GM19023 (cell line): ENCODE data around the gene PRRX2.
"Not testable (repeated sequence)": the region's sequence is repeated elsewhere in the genome, so short reads cannot be mapped to it uniquely, and the experiment has no call there.

Source experiments
- ATAC-seq: cut with Tn5 transposase; IDR thresholded peaks from one replicate; pipeline ENCODE4 v1.9.1; 2021; ENCODE audit warnings: mild to moderate bottlenecking, moderate library complexity; ENCODE audit not compliant: unreplicated experiment

PRRX2 gene

DNA sequence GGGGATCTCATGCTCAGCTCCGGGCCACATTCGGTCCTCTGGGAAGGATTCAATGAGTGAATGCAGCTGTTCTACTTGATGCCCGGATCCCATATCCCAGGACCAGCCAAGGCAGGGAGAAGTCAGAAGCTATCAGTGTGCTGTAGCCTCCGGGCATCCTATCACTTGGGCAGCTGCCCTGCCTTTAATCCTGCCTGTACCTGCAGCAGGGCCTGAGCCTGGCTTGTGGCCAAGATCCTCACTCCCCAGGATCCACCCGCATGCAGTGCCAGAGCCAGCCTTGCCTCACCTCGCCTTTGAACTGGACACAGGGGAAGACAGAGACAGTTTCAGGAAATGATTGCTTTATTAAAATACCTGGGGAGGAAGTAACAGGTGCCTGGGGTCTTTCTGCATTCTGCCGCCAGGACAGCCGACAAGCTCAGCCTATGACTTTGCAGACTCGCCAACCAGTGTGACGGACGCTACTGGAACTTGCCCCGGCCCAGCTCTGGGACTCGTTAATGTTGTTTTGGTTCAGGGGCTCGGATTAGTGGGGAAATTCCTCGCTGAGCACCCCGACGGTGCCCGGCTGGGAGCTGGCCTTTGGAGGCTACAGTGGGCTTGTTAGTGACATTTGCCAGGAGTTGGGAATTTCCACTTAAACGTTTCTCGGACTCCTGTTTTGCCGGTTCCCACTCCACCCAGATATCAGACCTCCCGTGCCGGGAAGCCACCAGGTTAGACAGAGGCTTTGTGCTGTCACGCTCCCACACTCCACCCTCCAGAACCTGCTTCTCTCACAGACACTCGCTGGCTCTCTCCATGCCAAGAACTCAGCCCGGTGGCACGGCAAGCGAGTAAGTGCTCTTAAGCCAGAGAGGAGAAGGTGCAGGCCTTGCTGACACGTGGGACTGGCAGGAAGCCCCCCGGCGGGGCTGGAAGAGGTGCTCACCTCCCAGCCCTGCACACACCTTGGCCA lies 86.7 kb downstream of the PRRX2 start:
- no peak for ATAC-seq

DNA sequence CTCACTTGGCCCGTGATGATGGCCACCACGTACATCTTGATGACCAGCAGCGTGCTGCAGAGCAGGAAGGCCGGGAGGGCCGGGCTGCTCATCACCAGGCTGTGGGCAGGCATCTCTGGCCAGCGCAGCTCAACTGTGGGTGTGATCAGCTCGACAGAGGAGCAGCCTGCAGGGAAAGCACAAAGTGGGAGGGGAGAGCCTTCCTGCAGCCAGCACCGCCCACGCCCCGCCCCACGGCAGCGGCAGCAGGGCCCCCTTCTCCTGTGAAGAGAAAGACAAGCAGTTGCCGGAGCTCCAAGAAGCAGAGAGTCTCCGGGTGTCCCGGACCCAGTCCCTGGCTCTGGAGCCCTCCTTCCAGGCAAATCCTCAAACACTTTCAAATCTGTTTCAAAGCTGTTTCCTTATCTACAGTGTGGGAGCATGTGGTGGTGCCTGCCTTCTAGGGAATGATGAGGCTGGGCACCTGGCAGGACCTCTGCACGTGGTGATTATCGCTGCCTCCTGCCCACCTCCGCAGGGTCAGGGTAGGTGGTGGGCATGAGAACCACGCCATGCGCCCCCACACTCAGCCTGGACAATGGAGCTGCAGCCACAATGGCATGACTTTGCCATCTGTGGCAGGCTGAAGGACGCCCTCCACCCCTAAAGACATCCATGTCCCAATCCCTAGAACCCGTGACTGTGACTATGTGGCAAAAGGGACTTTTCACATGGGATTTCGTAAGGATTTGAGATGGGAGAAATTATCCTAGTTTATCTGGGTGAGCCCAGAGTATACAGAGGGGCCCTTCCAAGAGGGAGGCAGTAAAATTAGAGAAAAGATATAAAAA lies 87.7 kb downstream of the PRRX2 start, which contains the start of gene PTGES:
Gene PTGES (minus strand): TSS at position 143 of the 830 bp plus-strand sequence. CDS start 30 bp downstream, at position 113.
- no peak for ATAC-seq

- ATAC-seq: no peak
Measured at GRCh38 chr9:129755151-129755550, 89.7 kb downstream of the PRRX2 start.

DNA sequence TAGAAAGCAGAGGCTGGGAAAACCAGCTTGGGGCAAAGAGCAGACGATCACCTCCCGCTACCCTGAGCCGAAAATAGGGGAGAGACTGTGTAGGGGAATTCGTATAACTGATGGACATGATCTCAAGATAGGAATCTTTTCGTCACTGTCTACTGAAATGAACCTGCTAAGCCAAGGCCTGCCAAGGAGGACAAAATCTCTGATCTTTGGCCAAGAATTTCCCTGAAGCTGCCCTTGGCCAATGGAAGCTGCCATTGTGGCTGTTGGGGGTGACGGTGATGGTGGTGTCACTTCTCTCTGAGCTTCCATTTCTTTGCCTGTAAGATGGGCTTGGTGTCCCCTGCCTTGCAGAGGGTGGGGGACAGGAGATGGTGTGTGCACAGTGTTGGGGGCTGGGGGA lies 90.7 kb downstream of the PRRX2 start:
- ATAC-seq: no peak

GRCh38 chr9:129757045-129757444 lies 91.6 kb downstream of the PRRX2 start:
- ATAC-seq: no peak

GRCh38 chr9:129759319-129759718 lies 93.9 kb downstream of the PRRX2 start:
- ATAC-seq: no peak

DNA sequence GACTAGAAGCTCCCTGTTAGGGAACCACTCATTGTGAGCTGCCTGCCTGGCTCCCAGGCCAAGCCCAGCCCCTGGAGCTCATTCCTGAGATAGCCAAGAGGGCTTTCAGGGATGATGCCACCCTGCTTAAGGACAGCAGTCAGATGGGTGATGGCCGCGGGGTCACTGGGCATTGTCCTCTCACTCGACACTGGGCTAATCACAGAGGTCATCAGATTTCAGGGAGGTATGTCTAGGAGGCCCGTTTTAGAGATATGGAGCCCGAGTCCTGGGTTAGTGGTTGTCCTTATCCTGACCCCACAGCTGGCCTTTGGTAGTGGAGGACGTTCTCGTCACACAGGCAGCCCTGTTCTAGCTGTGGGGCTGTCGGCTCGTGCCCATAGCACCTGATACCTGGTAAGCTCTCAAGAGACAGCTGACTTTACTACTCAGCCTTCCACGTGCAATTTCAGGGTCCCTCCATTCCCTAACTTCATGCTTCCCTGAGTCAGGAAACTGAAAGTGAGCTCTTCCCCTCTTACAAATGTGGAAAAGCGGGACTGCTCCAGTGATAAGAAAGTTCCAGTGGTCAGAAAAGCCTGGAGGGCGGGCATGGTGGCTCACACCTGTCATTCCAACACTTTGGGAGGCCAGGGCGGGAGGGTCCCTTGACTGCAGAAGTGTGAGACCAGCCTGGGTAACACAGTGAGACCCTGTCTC lies 94.5 kb downstream of the PRRX2 start:
- no peak for ATAC-seq

GRCh38 chr9:129760784-129761183 lies 95.3 kb downstream of the PRRX2 start:
- ATAC-seq: not testable (repeated sequence)

- no peak for ATAC-seq
Measured at GRCh38 chr9:129761293-129761900, 96.0 kb downstream of the PRRX2 start.

- ATAC-seq: no peak
Measured at GRCh38 chr9:129761901-129762369, 96.5 kb downstream of the PRRX2 start.

DNA sequence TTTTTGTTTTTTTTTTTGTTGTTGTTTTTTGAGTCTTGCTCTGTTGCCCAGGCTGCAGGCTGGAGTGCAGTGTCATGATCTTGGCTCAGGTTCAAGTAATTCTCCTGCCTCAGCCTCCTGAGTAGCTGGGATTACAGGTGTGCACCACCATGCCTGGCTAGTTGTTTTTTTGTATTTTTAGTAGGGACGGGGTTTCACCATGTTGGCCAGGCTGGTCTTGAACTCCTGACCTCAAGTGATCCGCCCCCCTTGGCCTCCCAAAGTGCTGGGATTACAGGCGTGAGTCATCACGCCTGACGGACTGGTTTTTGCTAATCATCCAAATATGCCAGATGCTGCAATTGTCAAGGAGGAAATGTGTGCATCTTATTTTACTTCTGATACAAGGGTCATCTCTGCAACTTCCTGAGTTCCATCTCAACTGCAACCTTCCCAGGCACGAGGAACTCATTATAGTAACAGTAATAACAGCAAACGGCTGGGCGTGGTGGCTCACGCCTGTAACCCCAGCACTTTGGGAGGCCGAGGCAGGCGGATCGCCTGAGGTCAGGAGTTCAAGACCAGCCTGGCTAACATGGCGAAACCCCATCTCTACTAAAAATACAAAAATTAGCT lies 97.0 kb downstream of the PRRX2 start:
- not testable (repeated sequence) for ATAC-seq

DNA sequence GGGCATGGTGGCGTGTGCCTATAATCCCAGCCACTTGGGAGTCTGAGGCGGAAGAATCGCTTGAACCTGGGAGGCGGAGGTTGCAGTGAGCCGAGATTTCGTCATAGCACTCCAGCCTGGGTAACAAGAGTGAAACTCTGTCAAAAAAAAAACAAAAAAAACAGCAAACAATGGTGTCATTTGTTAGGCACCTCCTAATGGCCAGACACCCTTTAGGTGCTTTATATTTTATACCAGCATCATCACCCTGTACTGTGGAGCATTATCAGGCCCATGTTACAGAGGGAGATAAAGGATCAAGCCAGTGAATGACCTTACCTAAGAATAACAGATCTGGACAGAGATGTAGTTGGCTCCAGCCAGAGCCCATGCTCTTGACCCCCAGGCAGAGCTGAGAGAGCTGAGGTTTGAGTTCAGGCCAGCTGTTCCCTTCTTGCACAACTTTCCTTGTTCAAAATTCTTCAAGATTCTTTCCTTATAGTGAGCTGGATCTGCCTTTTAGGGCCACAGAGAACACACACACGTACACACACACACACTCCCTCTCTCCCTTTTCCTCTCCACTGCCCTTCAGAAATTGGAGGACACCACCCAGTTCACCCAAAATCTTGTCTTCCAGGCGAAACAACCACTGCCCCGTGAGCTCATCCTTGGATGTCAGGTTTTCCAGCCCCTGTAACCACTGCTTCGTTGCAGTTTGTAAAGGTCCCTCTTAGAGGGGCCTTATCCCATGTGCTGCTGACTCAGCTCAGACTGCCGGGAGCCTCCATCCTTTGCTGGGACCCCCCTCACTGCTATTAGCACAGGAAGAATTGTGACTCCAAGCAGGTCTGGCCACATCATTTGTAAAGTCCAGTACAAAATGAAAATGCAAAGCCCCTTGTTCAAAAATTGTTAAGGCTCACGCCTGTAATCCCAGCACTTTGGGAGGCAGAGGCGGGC lies 97.8 kb downstream of the PRRX2 start:
- ATAC-seq: no peak

DNA sequence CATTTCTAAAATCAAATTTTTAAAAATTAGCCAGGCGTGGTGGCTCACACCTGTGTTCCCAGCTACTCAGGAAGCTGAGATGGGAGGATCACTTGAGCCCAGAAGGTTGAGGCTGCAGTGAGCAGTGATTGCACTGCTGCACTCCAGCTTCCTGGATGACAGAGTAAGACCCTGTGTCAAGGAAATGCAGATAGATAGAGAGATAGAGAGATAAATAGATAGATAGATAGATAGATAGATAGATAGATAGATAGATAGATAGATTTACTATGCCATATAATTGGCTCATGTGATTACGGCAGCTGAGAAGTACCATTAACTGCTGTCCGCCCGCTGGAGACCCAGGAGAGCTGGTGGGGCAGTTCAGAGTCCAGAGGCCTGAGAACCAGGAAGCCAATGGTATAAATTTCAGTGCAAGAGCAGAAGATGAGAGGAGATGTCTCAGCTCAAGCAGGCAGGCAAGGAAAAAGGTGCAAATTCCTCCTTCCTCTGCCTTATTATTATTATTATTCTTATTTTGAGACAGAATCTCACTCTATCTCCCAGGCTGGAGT lies 100.4 kb downstream of the PRRX2 start:
- no peak for ATAC-seq

DNA sequence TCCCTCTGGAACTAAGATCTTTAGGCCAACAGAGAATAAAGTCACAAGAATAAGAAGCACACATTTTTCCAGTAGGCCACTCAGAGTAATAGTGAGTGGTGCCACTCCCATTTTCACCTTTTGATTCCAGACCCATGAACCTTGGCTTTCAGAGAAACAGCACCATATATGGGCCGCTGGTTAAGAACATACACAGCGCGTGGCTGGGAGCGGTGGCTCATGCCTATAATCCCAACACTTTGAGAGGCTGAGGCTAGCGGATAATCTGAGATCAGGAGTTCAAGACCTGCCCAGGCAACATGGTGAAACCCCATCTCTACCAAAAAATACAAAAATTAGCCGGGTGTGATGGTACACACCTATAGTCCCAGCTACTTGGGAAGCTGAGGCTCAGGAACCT lies 103.0 kb downstream of the PRRX2 start:
- no peak for ATAC-seq

- no peak for ATAC-seq
Measured at GRCh38 chr9:129769669-129770068, 104.2 kb downstream of the PRRX2 start.

DNA sequence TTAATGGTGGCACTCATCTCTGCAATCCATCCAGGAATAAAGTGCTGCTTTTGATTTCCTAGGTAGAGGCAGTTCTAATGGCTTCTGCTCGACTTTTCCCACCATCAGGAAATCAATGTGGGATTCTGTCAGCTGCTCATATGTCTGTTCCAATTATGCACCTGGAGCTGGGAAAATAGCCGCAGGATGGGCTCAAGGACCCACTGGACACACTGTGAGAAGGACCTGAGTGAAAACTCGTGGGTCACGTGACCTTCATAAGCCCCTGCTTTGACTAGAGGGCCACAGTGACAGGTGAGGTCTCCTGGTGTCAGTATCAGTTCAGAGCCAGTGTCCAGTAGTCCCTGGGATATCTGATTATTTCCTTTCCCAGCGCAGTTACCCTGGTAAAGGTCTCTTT lies 105.3 kb downstream of the PRRX2 start:
- no peak for ATAC-seq
